ENCODE data around the gene STK40. TPM values are rescaled to one million over a fixed set of nuclear protein-coding genes. Genes with fewer than 3 reads are reported as not detected.

Gene STK40, protein sequence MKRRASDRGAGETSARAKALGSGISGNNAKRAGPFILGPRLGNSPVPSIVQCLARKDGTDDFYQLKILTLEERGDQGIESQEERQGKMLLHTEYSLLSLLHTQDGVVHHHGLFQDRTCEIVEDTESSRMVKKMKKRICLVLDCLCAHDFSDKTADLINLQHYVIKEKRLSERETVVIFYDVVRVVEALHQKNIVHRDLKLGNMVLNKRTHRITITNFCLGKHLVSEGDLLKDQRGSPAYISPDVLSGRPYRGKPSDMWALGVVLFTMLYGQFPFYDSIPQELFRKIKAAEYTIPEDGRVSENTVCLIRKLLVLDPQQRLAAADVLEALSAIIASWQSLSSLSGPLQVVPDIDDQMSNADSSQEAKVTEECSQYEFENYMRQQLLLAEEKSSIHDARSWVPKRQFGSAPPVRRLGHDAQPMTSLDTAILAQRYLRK
- total RNA-seq (2014; rRNA removed) (14.4 and 15.9 TPM in 2 replicates), Bru-seq, nascent RNA (percentile 83 among the genes with signal in this experiment), BruChase-seq, experiment 1, labeled RNA remaining after a 6-hour chase (percentile 85 among the genes with signal in this experiment), BruChase-seq, experiment 2, labeled RNA remaining after a 2-hour chase (percentile 87 among the genes with signal in this experiment)
- long read RNA-seq, partial matches to known transcripts: 17 of 33 reads
- long read RNA-seq, other reads (novel, unspliced or antisense): 14 of 33 reads

DNA sequence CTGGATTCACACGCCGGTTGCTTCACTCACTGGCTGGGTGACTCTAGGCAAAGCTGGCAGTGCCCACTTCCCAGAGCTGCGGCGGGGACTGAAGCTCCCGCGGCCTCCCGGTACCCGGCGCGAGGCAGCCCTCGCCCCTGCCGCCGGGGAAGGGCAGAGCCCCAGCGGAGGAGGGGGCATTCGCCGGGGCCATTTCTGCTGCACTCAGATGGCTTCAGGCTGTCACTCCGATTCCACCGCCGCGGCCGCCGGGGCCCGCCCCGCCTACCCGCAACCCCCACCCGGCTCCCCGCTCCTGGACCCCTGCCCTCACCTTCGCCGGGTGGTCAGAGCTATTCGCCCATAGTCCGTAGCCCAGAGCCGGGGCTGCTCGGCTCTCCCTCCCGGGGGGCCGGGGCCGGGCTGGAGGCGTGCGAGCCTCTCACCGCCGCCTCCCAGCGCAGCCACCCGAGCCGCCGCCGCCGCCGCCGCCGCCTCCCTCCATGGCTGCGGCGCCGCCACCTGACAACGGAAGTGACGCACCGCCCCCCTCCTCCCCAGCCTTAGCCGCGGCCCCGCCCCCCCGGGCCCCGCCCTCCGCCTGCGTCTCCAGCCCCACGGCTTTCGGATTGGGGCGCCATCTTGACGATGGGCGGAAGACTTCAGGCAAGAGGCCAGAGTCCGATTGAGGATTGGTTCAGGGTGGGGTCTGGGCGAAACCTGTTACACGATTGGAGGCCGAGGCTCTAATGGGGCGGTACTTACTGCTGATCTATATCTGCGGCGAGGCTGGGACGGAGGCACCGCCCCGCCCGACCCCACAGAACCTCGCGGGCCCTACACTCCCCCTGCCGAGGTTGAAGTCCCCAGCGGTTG lies at the start of gene STK40:
STK40 (minus strand) TSS at position 515 of the 855 bp plus-strand sequence. CDS start 24,592 bp downstream, outside the sequence.
- no TSS peak for BruUV-seq (replicated peaks)
- H3K9me3 ChIP-seq (ENCODE audit: low read length): no peaks in the 10 kb centered on the region

GRCh38 chr1:36433102-36433501 lies 47.4 kb upstream of the STK40 start:
- Histone ChIP-seq H3F3A (ENCODE audit: low read length, unreplicated experiment) (peaks cover 8% of the 10 kb centered on the region), H3K36me3 (ENCODE audit: low read depth, low read length) (no peaks in the 10 kb centered on the region), H3K79me2 (ENCODE audit: low read length) (no peaks in the 10 kb centered on the region), H3K9me3 (ENCODE audit: low read length) (no peaks in the 10 kb centered on the region), H3K27ac (ENCODE audit: low read length) (no peak overlapping the region), H3K4me3 (ENCODE audit: low read length) (no peak overlapping the region), H4K20me1 (ENCODE audit: low read length) (no peaks in the 10 kb centered on the region), H3K27me3 (ENCODE audit: low read length) (no peaks in the 10 kb centered on the region), H3K4me1 (ENCODE audit: insufficient read depth, low read length) (peaks cover 16% of the 10 kb centered on the region), H3K9me2 (replicated peaks; ENCODE audit: low read length) (no peaks in the 10 kb centered on the region), H3K9ac (ENCODE audit: low read length) (no peak overlapping the region), H2AFZ (ENCODE audit: low read length) (no peak overlapping the region), H3K4me2 (ENCODE audit: low read length) (no peak overlapping the region)
- CTCF ChIA-PET: no interaction called here
- DNase-seq (no peak), ATAC-seq (no peak)
- POLR2A ChIA-PET (ENCODE audit: unreplicated experiment): no interaction called here
- intact Hi-C loops (cut with micrococcal nuclease): no loop called here
- TF ChIP-seq EZH2phosphoT487 (IDR thresholded peaks at IDR 0.05; ENCODE audit: borderline replicate concordance, low read length) (no peak), EZH2 (IDR thresholded peaks at IDR 0.05; ENCODE audit: low read length, unreplicated experiment) (no peak)
- TF ChIP-seq, protein P1, sequence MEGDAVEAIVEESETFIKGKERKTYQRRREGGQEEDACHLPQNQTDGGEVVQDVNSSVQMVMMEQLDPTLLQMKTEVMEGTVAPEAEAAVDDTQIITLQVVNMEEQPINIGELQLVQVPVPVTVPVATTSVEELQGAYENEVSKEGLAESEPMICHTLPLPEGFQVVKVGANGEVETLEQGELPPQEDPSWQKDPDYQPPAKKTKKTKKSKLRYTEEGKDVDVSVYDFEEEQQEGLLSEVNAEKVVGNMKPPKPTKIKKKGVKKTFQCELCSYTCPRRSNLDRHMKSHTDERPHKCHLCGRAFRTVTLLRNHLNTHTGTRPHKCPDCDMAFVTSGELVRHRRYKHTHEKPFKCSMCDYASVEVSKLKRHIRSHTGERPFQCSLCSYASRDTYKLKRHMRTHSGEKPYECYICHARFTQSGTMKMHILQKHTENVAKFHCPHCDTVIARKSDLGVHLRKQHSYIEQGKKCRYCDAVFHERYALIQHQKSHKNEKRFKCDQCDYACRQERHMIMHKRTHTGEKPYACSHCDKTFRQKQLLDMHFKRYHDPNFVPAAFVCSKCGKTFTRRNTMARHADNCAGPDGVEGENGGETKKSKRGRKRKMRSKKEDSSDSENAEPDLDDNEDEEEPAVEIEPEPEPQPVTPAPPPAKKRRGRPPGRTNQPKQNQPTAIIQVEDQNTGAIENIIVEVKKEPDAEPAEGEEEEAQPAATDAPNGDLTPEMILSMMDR (conservative IDR thresholded peaks at IDR 0.05; ENCODE audit: low read depth, low read length): no peak
- BruUV-seq (replicated peaks): no TSS peak

More for the DNA sequence above, at the start of gene STK40:
- Histone ChIP-seq H3K4me3 (ENCODE audit: low read length) (peak within 1 kb of the TSS; percentile 97), H4K20me1 (ENCODE audit: low read length) (peaks cover 12% of the 10 kb centered on the region; the same call in 1 of the 2 replicates), H3K4me1 (ENCODE audit: insufficient read depth, low read length) (peaks cover 21% of the 10 kb centered on the region), H3K36me3 (ENCODE audit: low read depth, low read length) (no peaks in the 10 kb centered on the region; the same call in 1 of the 2 replicates), H3K9me2 (replicated peaks; ENCODE audit: low read length) (no peaks in the 10 kb centered on the region), H3K27ac (ENCODE audit: low read length) (peak within 1 kb of the TSS; percentile 96), H3F3A (ENCODE audit: low read length, unreplicated experiment) (peaks cover 6% of the 10 kb centered on the region), H3K9ac (ENCODE audit: low read length) (peak within 1 kb of the TSS; percentile 94), H3K27me3 (ENCODE audit: low read length) (no peaks in the 10 kb centered on the region), H3K79me2 (ENCODE audit: low read length) (peaks cover 50% of the 10 kb centered on the region), H2AFZ (ENCODE audit: low read length) (peak within 1 kb of the TSS; percentile 69), H3K4me2 (ENCODE audit: low read length) (peak within 1 kb of the TSS; percentile 100)
- CTCF ChIA-PET: interaction anchor here (1.4 to 1.6 kb wide), 2 partner anchors 42 to 86 kb away, joined by 6 to 8 read pairs; no protein-coding TSS in a partner anchor
- intact Hi-C loops (cut with micrococcal nuclease): loop anchor here (1.0 to 5.0 kb wide), 4 partner anchors 12 to 85 kb away; partner anchors contain the start of genes LSM10 and OSCP1
- ATAC-seq (peak; percentile 82), DNase-seq (peak; percentile 99)
- POLR2A ChIA-PET (ENCODE audit: unreplicated experiment): interaction anchor here (0.6 to 1.2 kb wide), 3 partner anchors 65 to 1090 kb away, joined by 3 read pairs; no protein-coding TSS in a partner anchor
- TF ChIP-seq, protein P1 (conservative IDR thresholded peaks at IDR 0.05; ENCODE audit: low read depth, low read length): no peak
- no peak for TF ChIP-seq EZH2 (IDR thresholded peaks at IDR 0.05; ENCODE audit: low read length, unreplicated experiment)
- TF ChIP-seq EZH2phosphoT487 (IDR thresholded peaks at IDR 0.05; ENCODE audit: borderline replicate concordance, low read length): no peak

Measured in PC-3 (cell line).